Natural killer cell (primary cell): ENCODE data around the gene ENAH. TPM values are rescaled to one million over a fixed set of nuclear protein-coding genes. Genes with fewer than 3 reads are reported as not detected.

Experiments
- ATAC-seq, 3 donors: fragments of 150-1000 bp in 2 of 3; fragments of 200-7000 bp in 1 of 3; cut with Tn5 transposase; 1 replicate in 1 of 3; 2 replicates in 2 of 3; pipeline ENCODE4 v1.10.0; 2021; ENCODE audit warnings: mild to moderate bottlenecking in 2 of 3, moderate library complexity in 2 of 3
- DNase-seq, 2 donors: peaks; one replicate each; pipeline versions ENCODE4 v3.0.0 to v3.0.0-alpha.2; 2013 to 2021; ENCODE audit warnings: mixed read lengths in 1 of 2
- H3K27ac ChIP-seq: one replicate; pipeline ENCODE4 v1.5.1; 2013; ENCODE audit warnings: mild to moderate bottlenecking, low read length
- H3K27me3 ChIP-seq: one replicate; pipeline ENCODE4 v1.6.1; 2013; ENCODE audit warnings: low read length; ENCODE audit not compliant: control insufficient read depth, insufficient read depth
- H3K36me3 ChIP-seq: one replicate; pipeline ENCODE4 v1.6.1; 2013; ENCODE audit warnings: low read length; ENCODE audit not compliant: control insufficient read depth, insufficient read depth
- H3K4me1 ChIP-seq: one replicate; pipeline ENCODE4 v1.6.1; 2013; ENCODE audit warnings: low read length; ENCODE audit not compliant: control insufficient read depth, insufficient read depth
- H3K4me3 ChIP-seq: one replicate; pipeline ENCODE4 v1.5.1; 2013; ENCODE audit warnings: low read length
- H3K9me3 ChIP-seq: one replicate; pipeline ENCODE4 v1.6.1; 2013; ENCODE audit warnings: low read length; ENCODE audit not compliant: control insufficient read depth, insufficient read depth
- H3K27ac Mint-ChIP-seq, 2 donors: one replicate each; pipeline ENCODE4 v1.8.0; 2022; ENCODE audit warnings: mild to moderate bottlenecking in 2 of 2, mixed read lengths in 2 of 2, moderate library complexity in 1 of 2
- H3K27me3 Mint-ChIP-seq, 2 donors: one replicate each; pipeline ENCODE4 v1.8.0; 2022; ENCODE audit warnings: low read depth in 2 of 2, mixed read lengths in 2 of 2
- H3K36me3 Mint-ChIP-seq: one replicate; pipeline ENCODE4 v1.8.0; 2022; ENCODE audit warnings: mixed read lengths
- H3K4me1 Mint-ChIP-seq, 2 donors: one replicate each; pipeline ENCODE4 v1.8.0; 2022; ENCODE audit warnings: mixed read lengths in 2 of 2
- H3K4me3 Mint-ChIP-seq: one replicate; pipeline ENCODE4 v1.8.0; 2022; ENCODE audit warnings: mild to moderate bottlenecking, moderate library complexity, mixed read lengths
- H3K9me3 Mint-ChIP-seq, 2 donors: one replicate each; pipeline ENCODE4 v1.8.0; 2022; ENCODE audit warnings: mixed read lengths in 2 of 2
- WGBS: methylation state at CpG from one replicate; pipeline ENCODE4 v1.1.7; 2013; ENCODE audit warnings: missing lambda C conversion rate; ENCODE audit not compliant: insufficient coverage; 5-methylcytosine and 5-hydroxymethylcytosine counted together
- intact Hi-C: fragments of 100-400 bp; cut with micrococcal nuclease; formaldehyde crosslinking; loops from one replicate; pipeline ENCODE4 v1.14.2; 2022
- total RNA-seq, 4 donors: library from RNA; stranded (reverse); fragments of 120-200 nt in 1 of 4; gene quantifications; one replicate each; pipeline versions ENCODE4 v1.2.3 to v1.2.4, GENCODE V29; 2013 to 2022
- TF ChIP-seq, protein P1 (sequence below): fragments of 200-600 bp; IDR thresholded peaks from one replicate; pipeline ENCODE4 v1.8.0; 2022; ENCODE audit warnings: antibody characterized with exemption

ENAH gene
- total RNA-seq, 3 donors from 2014 or later (not counting 1 experiment from before 2014, with no cell fraction given): not detected

- no peak for ATAC-seq
These were observed 24.6 kb upstream of the ENAH start for GRCh38 chr1:225677350-225678124.

DNA sequence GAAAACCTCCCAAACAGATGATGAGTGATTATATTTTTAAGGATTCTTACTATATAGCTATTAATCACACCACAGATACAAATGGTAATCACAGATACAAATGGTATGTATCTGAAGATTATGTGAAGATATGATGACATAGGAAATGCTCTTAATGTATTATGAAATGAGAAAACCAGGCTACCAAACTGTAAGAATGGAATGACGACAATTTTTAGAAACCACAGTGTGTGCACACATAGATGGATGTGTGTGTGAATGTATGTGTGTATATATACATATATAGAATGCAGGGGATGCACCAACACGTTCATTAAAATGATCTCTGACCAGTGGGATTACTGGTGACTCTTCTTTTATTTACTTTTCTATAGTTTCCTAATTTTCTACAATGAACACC, 21.5 kb upstream of the ENAH start:
- Mint-ChIP-seq H3K27me3 (peaks cover 25 to 26% of the 10 kb centered on the region in 2 donors), H3K36me3 (no peaks in the 10 kb centered on the region), H3K4me1 (no peaks in the 10 kb centered on the region), H3K4me3 (no peak overlapping the region), H3K9me3 (no peaks in the 10 kb centered on the region), H3K27ac (no peak overlapping the region)
- ATAC-seq: no peak
- intact Hi-C loops: no loop called here
- Histone ChIP-seq H3K9me3 (no peaks in the 10 kb centered on the region), H3K4me1 (no peaks in the 10 kb centered on the region), H3K36me3 (no peaks in the 10 kb centered on the region), H3K27me3 (peaks cover 8% of the 10 kb centered on the region), H3K4me3 (no peak overlapping the region), H3K27ac (no peak overlapping the region)
- DNase-seq: no peak
- TF ChIP-seq, protein P1, sequence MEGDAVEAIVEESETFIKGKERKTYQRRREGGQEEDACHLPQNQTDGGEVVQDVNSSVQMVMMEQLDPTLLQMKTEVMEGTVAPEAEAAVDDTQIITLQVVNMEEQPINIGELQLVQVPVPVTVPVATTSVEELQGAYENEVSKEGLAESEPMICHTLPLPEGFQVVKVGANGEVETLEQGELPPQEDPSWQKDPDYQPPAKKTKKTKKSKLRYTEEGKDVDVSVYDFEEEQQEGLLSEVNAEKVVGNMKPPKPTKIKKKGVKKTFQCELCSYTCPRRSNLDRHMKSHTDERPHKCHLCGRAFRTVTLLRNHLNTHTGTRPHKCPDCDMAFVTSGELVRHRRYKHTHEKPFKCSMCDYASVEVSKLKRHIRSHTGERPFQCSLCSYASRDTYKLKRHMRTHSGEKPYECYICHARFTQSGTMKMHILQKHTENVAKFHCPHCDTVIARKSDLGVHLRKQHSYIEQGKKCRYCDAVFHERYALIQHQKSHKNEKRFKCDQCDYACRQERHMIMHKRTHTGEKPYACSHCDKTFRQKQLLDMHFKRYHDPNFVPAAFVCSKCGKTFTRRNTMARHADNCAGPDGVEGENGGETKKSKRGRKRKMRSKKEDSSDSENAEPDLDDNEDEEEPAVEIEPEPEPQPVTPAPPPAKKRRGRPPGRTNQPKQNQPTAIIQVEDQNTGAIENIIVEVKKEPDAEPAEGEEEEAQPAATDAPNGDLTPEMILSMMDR: no peak
- 44% methylated on average over 1 of the region's 2 CpGs for WGBS

More at GRCh38 chr1:225677350-225678124, 24.6 kb upstream of the ENAH start:
- Mint-ChIP-seq H3K4me1 (no peaks in the 10 kb centered on the region), H3K27me3 (peaks cover 33 to 46% of the 10 kb centered on the region in 2 donors), H3K36me3 (no peaks in the 10 kb centered on the region), H3K9me3 (no peaks in the 10 kb centered on the region), H3K4me3 (no peak overlapping the region), H3K27ac (no peak overlapping the region)
- Histone ChIP-seq H3K4me3 (no peak overlapping the region), H3K4me1 (no peaks in the 10 kb centered on the region), H3K27ac (no peak overlapping the region), H3K36me3 (no peaks in the 10 kb centered on the region), H3K9me3 (no peaks in the 10 kb centered on the region), H3K27me3 (peaks cover 8% of the 10 kb centered on the region)
- TF ChIP-seq, protein P1: no peak
- intact Hi-C loops: no loop called here
- 23% methylated on average over 40 of the region's 40 CpGs for WGBS
- DNase-seq: no peak

DNA sequence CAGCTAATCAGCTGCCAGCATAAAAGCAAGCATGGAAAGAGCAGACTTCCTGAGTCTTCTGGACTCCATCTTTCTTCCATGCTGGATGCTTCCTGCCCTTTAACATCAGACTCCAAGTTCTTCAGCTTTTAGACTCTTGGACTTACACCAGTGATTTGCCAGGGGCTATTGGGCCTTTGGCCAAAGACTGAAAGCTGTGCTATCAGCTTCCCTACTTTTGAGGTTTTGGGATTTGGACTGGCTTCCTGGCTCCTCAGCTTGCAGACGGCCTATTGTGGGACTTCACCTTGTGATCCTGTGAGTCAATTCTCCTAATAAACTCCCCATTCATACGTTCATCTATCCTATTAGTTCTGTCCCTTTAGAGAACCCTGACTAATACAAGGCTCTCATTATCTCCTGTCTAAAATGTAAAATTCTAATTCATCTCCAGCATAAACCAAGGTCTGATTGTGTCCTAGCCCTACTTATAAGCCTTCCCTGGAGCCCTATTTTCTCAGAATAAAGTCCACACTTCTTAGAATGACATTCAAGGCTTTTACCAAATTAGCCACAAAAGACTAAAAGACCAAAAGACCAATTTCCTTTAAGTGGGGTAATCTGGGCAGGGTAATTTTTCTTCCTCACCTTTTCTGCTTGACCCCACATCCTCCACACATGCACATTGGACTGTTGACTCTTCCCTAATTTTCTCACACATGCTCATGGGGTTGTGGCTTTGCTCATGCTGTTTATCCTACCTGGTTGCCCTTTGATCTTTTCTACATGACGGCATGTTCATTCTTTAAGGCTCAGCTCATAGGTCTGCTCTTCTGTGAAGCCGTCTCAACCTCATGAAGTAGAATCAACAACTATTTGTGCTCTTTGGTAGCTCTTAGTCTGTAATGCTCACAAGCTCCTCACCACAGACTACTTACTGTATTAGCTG, 18.1 kb upstream of the ENAH start:
- Mint-ChIP-seq H3K27me3 (peaks cover 8 to 28% of the 10 kb centered on the region in 2 donors), H3K4me1 (no peaks in the 10 kb centered on the region), H3K36me3 (no peaks in the 10 kb centered on the region), H3K27ac (no peak overlapping the region), H3K4me3 (no peak overlapping the region), H3K9me3 (no peaks in the 10 kb centered on the region)
- DNase-seq (no peak), ATAC-seq (no peak)
- TF ChIP-seq, protein P1: no peak
- peaks cover 4% of the 10 kb centered on the region for H3K27me3 ChIP-seq
- H3K36me3 ChIP-seq: no peaks in the 10 kb centered on the region
- WGBS: 82% methylated on average over 4 of the region's 4 CpGs
- H3K27ac ChIP-seq: no peak overlapping the region
- H3K9me3 ChIP-seq: no peaks in the 10 kb centered on the region
- intact Hi-C loops: no loop called here
- H3K4me1 ChIP-seq: no peaks in the 10 kb centered on the region
- no peak overlapping the region for H3K4me3 ChIP-seq
